Upper lobe of left lung (tissue), 6 donors: Measurements from ENCODE around the gene NXPE4. TPM values are rescaled to one million over a fixed set of nuclear protein-coding genes. Genes with fewer than 3 reads are reported as not detected.

ENCODE experiments used
- ATAC-seq, 2 donors: fragments of 200-7000 bp; cut with Tn5 transposase; one replicate each; pipeline ENCODE4 v1.9.1; 2022; ENCODE audit warnings: mild to moderate bottlenecking in 2 of 2, moderate library complexity in 2 of 2; ENCODE audit not compliant: low FRiP score in 2 of 2
- DNase-seq, 2 donors: peaks; one replicate each; pipeline ENCODE4 v3.0.0-alpha.2; 2019 to 2020
- H3K27ac ChIP-seq, 4 donors: fragments of 200-600 bp; sonication (generic); one replicate each; pipeline ENCODE4 v1.5.1; 2016 to 2019
- H3K27me3 ChIP-seq, 4 donors: fragments of 200-600 bp; sonication (generic); one replicate each; pipeline ENCODE4 v1.5.1; 2017 to 2019
- H3K36me3 ChIP-seq, 4 donors: fragments of 200-600 bp; sonication (generic); one replicate each; pipeline ENCODE4 v1.5.1; 2016 to 2019
- H3K4me1 ChIP-seq, 4 donors: fragments of 200-600 bp; sonication (generic); one replicate each; pipeline ENCODE4 v1.5.1; 2018 to 2019
- H3K4me3 ChIP-seq, 4 donors: fragments of 200-600 bp; sonication (generic); one replicate each; pipeline ENCODE4 v1.5.1; 2017 to 2019; ENCODE audit warnings: mild to moderate bottlenecking in 2 of 4, moderate library complexity in 1 of 4
- H3K9me3 ChIP-seq, 4 donors: fragments of 200-600 bp; sonication (generic); one replicate each; pipeline ENCODE4 v1.5.1; 2018 to 2019
- EP300 ChIP-seq, 4 donors: sonication (generic); formaldehyde crosslinking; IDR thresholded peaks; one replicate each; pipeline ENCODE4 v1.5.1; 2017; ENCODE audit warnings: antibody characterized with exemption in 4 of 4, control low read depth in 2 of 4
- POLR2A ChIP-seq, 4 donors: fragments of 450-650 bp; IDR thresholded peaks; one replicate each; pipeline ENCODE4 v1.5.1; 2016 to 2017; ENCODE audit warnings: antibody characterized with exemption in 4 of 4, mild to moderate bottlenecking in 2 of 4
- POLR2AphosphoS5 ChIP-seq, 2 donors: sonication (generic); formaldehyde crosslinking; IDR thresholded peaks; one replicate each; pipeline ENCODE4 v1.5.1; 2017; ENCODE audit warnings: antibody characterized with exemption in 2 of 2
- WGBS, 2 donors: methylation state at CpG; one replicate each; pipeline ENCODE4 v1.1.5; 2017 to 2018; 5-methylcytosine and 5-hydroxymethylcytosine counted together
- total RNA-seq, 6 donors: library from RNA; depleted of rRNA in 4 of 6; stranded (reverse); fragments of >200 nt in 4 of 6; gene quantifications; one replicate each; pipeline versions ENCODE4 v1.1.0 to v1.2.1, GENCODE V29; 2016 to 2021
- TF ChIP-seq, protein P1 (sequence below), 6 experiments: fragments of 450-650 bp in 4 of 6; fragments of 200-600 bp in 2 of 6; sonication (generic) in 2 of 6; IDR thresholded peaks; one replicate each; pipeline ENCODE4 v1.5.1; 2016 to 2019; ENCODE audit warnings: antibody characterized with exemption in 6 of 6
- donor health status: DM: no; HTN: no; CAD: no; lungs with moderate emphysema.
- donor health status: DM: no; HTN: yes; CAD: no; lungs with severe emphysema.

NXPE4 gene
- total RNA-seq, 6 donors from 2014 or later = 0.13 TPM; not detected in 5

DNA sequence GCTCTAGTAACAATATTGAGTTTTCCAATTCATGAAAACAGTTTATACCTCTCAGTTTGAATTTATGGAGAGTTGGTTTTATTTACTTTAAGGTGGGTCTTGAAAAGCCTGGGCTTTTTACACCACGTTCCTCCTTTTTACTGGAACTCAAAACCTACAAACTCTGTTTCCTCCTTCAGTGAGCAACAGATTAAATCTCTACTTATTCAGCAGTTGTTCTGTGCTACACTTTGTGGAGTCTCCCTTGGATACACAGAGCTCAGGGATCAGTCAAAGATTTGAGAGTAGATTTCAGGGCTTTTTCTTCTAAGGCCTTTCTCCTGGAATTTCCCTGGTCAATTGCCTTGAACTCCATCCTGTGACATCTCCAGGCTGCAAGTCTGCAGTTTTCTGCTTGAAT, 39.5 kb downstream of the NXPE4 start:
- no peak for TF ChIP-seq POLR2AphosphoS5 (IDR thresholded peaks at IDR 0.05)
- TF ChIP-seq POLR2A (IDR thresholded peaks at IDR 0.05) = no peak
- TF ChIP-seq, protein P1, sequence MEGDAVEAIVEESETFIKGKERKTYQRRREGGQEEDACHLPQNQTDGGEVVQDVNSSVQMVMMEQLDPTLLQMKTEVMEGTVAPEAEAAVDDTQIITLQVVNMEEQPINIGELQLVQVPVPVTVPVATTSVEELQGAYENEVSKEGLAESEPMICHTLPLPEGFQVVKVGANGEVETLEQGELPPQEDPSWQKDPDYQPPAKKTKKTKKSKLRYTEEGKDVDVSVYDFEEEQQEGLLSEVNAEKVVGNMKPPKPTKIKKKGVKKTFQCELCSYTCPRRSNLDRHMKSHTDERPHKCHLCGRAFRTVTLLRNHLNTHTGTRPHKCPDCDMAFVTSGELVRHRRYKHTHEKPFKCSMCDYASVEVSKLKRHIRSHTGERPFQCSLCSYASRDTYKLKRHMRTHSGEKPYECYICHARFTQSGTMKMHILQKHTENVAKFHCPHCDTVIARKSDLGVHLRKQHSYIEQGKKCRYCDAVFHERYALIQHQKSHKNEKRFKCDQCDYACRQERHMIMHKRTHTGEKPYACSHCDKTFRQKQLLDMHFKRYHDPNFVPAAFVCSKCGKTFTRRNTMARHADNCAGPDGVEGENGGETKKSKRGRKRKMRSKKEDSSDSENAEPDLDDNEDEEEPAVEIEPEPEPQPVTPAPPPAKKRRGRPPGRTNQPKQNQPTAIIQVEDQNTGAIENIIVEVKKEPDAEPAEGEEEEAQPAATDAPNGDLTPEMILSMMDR (IDR thresholded peaks at IDR 0.05) = no peak
- no peak for TF ChIP-seq EP300 (IDR thresholded peaks at IDR 0.05)
- Histone ChIP-seq H3K27ac (no peak overlapping the region), H3K27me3 (no peaks in the 10 kb centered on the region), H3K9me3 (no peaks in the 10 kb centered on the region), H3K4me1 (no peaks in the 10 kb centered on the region), H3K4me3 (no peak overlapping the region), H3K36me3 (no peaks in the 10 kb centered on the region)
- DNase-seq = no peak
- 50 to 60% methylated on average over 1 of the region's 1 CpG for WGBS, 2 donors
- ATAC-seq = no peak

DNA sequence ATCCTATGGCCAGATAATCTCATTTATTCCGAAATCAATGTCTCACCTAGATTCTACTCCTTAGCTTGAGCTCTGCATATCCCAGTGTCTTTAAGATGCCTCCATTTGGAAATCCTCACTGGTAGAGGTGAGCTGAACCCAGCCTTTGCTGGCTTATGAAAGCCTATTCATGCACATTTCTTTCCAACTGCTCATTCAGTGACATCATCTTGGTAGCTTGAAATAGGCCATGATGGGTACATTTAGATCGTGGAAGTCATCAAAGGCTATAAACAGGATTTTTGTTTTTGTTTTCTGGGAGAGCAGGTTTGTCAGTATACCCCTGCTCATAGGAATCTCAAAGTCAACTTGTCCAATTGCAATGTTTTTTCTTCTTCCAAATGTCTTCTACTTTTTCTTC, 41.9 kb downstream of the NXPE4 start:
- 87 to 90% methylated on average over 2 of the region's 2 CpGs for WGBS, 2 donors
- no peaks in the 10 kb centered on the region for H3K27me3 ChIP-seq
- no peaks in the 10 kb centered on the region for H3K4me1 ChIP-seq
- no peak for ATAC-seq
- TF ChIP-seq, protein P1 (IDR thresholded peaks at IDR 0.05) = no peak
- TF ChIP-seq POLR2AphosphoS5 (IDR thresholded peaks at IDR 0.05) (no peak), EP300 (IDR thresholded peaks at IDR 0.05) (no peak), POLR2A (IDR thresholded peaks at IDR 0.05) (no peak)
- no peak for DNase-seq
- no peaks in the 10 kb centered on the region for H3K36me3 ChIP-seq
- H3K9me3 ChIP-seq = no peaks in the 10 kb centered on the region
- H3K4me3 ChIP-seq = no peak overlapping the region
- H3K27ac ChIP-seq = no peak overlapping the region

DNA sequence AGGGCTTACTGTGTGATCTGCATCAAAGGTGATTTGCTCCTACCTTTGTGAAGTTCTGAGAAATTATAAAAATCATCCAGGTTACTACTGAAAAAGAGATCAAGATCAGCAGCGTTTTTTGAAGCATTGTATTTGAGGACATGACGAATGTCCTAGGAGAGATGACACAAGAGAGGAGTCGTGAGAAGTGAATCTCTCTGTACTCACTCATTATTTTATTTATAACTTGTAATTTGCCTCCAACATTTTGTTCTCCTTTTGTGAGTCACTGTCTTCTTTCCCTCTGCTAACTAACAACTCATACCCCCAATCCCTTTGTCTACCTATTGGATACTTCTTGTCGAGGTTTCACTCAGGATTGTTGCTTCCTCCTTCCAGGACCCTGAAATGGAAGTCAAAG, 44.5 kb downstream of the NXPE4 start:
- ATAC-seq = no peak
- DNase-seq = no peak

DNA sequence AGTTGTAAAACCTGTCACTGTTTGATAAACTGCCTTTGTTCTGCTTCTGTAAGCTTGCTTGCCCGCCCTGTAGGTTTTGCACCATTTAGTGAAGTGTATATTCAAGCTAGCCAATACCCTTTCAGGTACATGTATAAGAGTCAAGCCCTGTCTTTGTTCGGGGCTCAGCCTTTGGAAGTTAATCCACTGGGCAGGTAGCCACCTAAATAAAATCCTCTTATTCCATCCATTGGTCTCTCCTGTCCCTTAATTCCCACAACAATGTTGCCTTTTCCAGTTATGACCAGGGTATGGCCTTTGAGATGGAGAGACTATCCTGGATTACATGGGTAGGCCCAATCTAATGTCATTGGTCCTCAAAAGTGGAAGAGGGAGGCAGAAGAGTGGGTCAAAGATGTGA, 69.9 kb downstream of the NXPE4 start:
- Histone ChIP-seq H3K27me3 (no peaks in the 10 kb centered on the region), H3K27ac (no peak overlapping the region), H3K36me3 (no peaks in the 10 kb centered on the region), H3K4me3 (no peak overlapping the region), H3K4me1 (no peaks in the 10 kb centered on the region), H3K9me3 (peaks cover 0 to 18% (median 11%) of the 10 kb centered on the region in 4 donors)
- DNase-seq (no peak), ATAC-seq (no peak)
- TF ChIP-seq, protein P1 (IDR thresholded peaks at IDR 0.05) = no peak
- TF ChIP-seq POLR2A (IDR thresholded peaks at IDR 0.05) = no peak
- TF ChIP-seq POLR2AphosphoS5 (IDR thresholded peaks at IDR 0.05) = no peak
- no peak for TF ChIP-seq EP300 (IDR thresholded peaks at IDR 0.05)
- 83 to 89% methylated on average over 2 of the region's 2 CpGs for WGBS, 2 donors

More for the DNA sequence above, 44.5 kb downstream of the NXPE4 start:
- Histone ChIP-seq H3K4me1 (no peaks in the 10 kb centered on the region), H3K36me3 (no peaks in the 10 kb centered on the region), H3K27ac (no peak overlapping the region), H3K27me3 (no peaks in the 10 kb centered on the region), H3K4me3 (no peak overlapping the region), H3K9me3 (no peaks in the 10 kb centered on the region)
- TF ChIP-seq EP300 (IDR thresholded peaks at IDR 0.05) (no peak), POLR2AphosphoS5 (IDR thresholded peaks at IDR 0.05) (no peak), POLR2A (IDR thresholded peaks at IDR 0.05) (no peak)
- TF ChIP-seq, protein P1 (IDR thresholded peaks at IDR 0.05) = no peak
- WGBS, 2 donors = 85 to 91% methylated on average over 4 of the region's 4 CpGs

DNA sequence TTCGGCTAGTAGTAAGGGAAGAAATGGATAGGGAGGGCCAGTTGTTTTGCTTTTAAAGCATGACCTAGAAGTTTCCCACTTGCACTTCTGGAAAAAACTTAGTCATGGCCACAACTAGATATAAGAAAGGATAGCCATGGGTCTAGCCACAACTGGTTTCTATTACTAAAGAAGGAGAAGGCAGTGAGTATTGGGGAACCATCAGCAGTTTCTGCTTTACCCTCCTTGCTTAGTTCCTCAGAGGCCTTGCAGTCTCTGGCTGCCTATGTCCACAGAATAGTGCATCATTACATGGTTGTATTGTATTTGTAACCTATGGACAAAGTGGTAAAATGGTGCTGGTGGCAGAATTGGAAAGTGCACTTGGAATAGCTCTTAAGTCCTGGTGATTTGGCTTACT, 71.5 kb downstream of the NXPE4 start:
- TF ChIP-seq, protein P1 (IDR thresholded peaks at IDR 0.05) = no peak
- no peak for ATAC-seq
- H3K4me1 ChIP-seq = no peaks in the 10 kb centered on the region
- H3K36me3 ChIP-seq = no peaks in the 10 kb centered on the region
- WGBS, 2 donors = 96 to 97% methylated on average over 1 of the region's 1 CpG
- H3K27ac ChIP-seq = no peak overlapping the region
- no peaks in the 10 kb centered on the region for H3K27me3 ChIP-seq
- DNase-seq = no peak
- peaks cover 0 to 18% (median 11%) of the 10 kb centered on the region in 4 donors for H3K9me3 ChIP-seq
- H3K4me3 ChIP-seq = no peak overlapping the region
